ENCODE results near the gene EFL1.
"Not testable (repeated sequence)": the region's sequence is repeated elsewhere in the genome, so short reads cannot be mapped to it uniquely, and the experiment has no call there.

The EFL1 gene

DNA sequence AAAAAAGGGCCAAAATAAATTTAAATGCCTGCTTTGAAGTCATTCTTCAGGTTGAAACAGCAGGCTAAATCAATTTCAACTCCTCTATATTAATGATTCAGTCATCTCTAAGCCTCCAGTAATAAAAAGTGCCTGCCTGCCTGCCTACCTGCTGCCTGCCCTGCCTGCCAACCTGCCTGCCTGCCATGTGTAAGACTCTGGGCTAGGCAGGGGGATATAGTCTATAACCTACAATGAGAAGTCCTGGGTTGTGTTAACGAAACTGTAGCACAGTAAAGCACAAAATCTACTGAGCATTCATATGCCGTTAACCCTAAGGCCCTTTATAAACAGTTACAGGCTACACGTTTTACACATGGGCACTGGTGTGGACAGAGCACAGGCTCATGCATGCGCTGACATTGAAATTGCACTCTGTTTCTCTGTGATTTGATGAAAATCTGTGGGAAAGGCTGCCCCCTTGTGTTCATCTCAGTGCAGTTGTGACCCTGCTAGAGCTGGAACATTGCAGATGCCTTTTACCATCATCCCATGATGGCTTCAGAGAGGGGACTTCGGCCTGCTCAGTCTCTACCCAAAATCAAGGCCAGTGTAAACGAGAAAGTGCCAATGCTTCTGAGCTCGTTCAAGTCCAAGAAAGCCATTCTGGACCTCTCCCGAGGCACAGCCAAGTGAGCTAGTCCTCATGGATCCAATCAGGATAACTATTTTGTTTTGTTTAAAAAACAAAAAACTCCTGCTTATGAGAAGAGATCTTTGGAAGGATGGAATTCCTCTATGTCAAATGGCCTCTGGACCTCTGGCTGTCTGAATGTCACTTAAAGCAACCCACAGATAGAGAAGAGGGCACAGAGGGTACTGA is 64.6 kb downstream of the EFL1 start:
- no peak overlapping the region for H3K4me3 ChIP-seq (ENCODE audit: low read depth, low read length, poor library complexity, severe bottlenecking)
- no peaks in the 10 kb centered on the region for H3K79me2 ChIP-seq (ENCODE audit: insufficient read depth, low read length)
- H3K9ac ChIP-seq (ENCODE audit: low read length): no peak overlapping the region
- no peaks in the 10 kb centered on the region for H3F3A ChIP-seq (ENCODE audit: insufficient read depth, low read length)
- H3K27ac ChIP-seq (ENCODE audit: low read depth, low read length, poor library complexity, severe bottlenecking): no peak overlapping the region
- no peaks in the 10 kb centered on the region for H4K20me1 ChIP-seq (ENCODE audit: insufficient read depth, low read length)
- H3K4me2 ChIP-seq (ENCODE audit: low read length): no peak overlapping the region
- TF ChIP-seq, protein P1, sequence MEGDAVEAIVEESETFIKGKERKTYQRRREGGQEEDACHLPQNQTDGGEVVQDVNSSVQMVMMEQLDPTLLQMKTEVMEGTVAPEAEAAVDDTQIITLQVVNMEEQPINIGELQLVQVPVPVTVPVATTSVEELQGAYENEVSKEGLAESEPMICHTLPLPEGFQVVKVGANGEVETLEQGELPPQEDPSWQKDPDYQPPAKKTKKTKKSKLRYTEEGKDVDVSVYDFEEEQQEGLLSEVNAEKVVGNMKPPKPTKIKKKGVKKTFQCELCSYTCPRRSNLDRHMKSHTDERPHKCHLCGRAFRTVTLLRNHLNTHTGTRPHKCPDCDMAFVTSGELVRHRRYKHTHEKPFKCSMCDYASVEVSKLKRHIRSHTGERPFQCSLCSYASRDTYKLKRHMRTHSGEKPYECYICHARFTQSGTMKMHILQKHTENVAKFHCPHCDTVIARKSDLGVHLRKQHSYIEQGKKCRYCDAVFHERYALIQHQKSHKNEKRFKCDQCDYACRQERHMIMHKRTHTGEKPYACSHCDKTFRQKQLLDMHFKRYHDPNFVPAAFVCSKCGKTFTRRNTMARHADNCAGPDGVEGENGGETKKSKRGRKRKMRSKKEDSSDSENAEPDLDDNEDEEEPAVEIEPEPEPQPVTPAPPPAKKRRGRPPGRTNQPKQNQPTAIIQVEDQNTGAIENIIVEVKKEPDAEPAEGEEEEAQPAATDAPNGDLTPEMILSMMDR (IDR thresholded peaks at IDR 0.05; ENCODE audit: low read length): peak; percentile 75
- no peak for TF ChIP-seq EZH2 (IDR thresholded peaks at IDR 0.05; ENCODE audit: borderline replicate concordance, low read length)
- no peaks in the 10 kb centered on the region for H3K9me3 ChIP-seq (ENCODE audit: low read length)
- no peaks in the 10 kb centered on the region for H3K36me3 ChIP-seq (ENCODE audit: insufficient read depth, low read length)
- H2AFZ ChIP-seq (ENCODE audit: low read length): no peak overlapping the region
- H3K9me2 ChIP-seq (ENCODE audit: low read depth, low read length): no peaks in the 10 kb centered on the region
- H3K4me1 ChIP-seq (ENCODE audit: insufficient read depth, low read length, severe bottlenecking): no peaks in the 10 kb centered on the region
- no peaks in the 10 kb centered on the region for H3K27me3 ChIP-seq (ENCODE audit: insufficient read depth, low read length)

DNA sequence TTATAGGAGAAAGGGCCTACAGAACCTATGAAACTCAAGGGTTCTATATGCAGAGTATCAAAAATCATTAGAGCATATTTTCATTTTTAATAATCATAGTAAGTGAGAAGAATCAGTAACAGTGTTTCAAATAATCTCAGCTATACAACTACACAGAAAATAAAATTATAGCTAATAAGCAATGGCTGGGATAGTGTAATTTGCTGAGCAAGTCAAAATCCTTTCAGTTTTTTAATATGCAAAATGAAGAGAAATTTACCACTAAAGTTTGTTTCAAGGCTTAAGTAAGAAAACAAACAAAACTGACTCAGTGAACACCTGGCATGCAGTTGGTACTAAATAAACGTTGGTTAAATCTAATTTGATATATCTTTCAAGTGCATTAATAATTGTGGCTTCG is 66.2 kb downstream of the EFL1 start:
- H3K9me2 ChIP-seq (ENCODE audit: low read depth, low read length): no peaks in the 10 kb centered on the region
- H3K36me3 ChIP-seq (ENCODE audit: insufficient read depth, low read length): no peaks in the 10 kb centered on the region
- no peaks in the 10 kb centered on the region for H3F3A ChIP-seq (ENCODE audit: insufficient read depth, low read length)
- H3K79me2 ChIP-seq (ENCODE audit: insufficient read depth, low read length): no peaks in the 10 kb centered on the region
- no peak overlapping the region for H3K4me3 ChIP-seq (ENCODE audit: low read depth, low read length, poor library complexity, severe bottlenecking)
- no peaks in the 10 kb centered on the region for H3K27me3 ChIP-seq (ENCODE audit: insufficient read depth, low read length)
- H3K9ac ChIP-seq (ENCODE audit: low read length): no peak overlapping the region
- no peak overlapping the region for H3K27ac ChIP-seq (ENCODE audit: low read depth, low read length, poor library complexity, severe bottlenecking)
- no peaks in the 10 kb centered on the region for H3K4me1 ChIP-seq (ENCODE audit: insufficient read depth, low read length, severe bottlenecking)
- no peak overlapping the region for H2AFZ ChIP-seq (ENCODE audit: low read length)
- H3K9me3 ChIP-seq (ENCODE audit: low read length): no peaks in the 10 kb centered on the region
- no peaks in the 10 kb centered on the region for H4K20me1 ChIP-seq (ENCODE audit: insufficient read depth, low read length)
- TF ChIP-seq, protein P1 (IDR thresholded peaks at IDR 0.05; ENCODE audit: low read length): no peak
- no peak for TF ChIP-seq EZH2 (IDR thresholded peaks at IDR 0.05; ENCODE audit: borderline replicate concordance, low read length)
- H3K4me2 ChIP-seq (ENCODE audit: low read length): no peak overlapping the region

DNA sequence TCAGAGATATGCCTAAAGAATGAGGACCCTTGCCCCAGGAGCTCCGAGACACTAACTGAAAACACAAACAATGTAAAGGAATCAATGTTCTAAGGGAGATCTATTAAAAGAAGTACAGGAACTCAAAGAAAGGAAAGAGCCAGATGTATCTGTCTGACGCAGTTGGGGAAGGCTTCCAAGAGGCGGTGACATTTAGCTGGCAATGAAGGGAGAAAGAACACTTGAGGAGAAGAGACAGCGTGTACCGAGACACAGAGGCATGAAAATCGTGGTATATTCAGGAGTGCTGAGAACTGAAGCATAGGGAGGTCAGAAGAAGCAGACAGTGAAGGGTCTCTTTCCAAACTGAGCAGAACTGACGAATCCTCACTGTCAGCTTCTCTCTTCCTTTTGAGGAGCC is 66.7 kb downstream of the EFL1 start:
- H3K36me3 ChIP-seq (ENCODE audit: insufficient read depth, low read length); H3K79me2 ChIP-seq (ENCODE audit: insufficient read depth, low read length); H3K4me3 ChIP-seq (ENCODE audit: low read depth, low read length, poor library complexity, severe bottlenecking); H3K27me3 ChIP-seq (ENCODE audit: insufficient read depth, low read length); H3F3A ChIP-seq (ENCODE audit: insufficient read depth, low read length); H4K20me1 ChIP-seq (ENCODE audit: insufficient read depth, low read length); H3K9me2 ChIP-seq (ENCODE audit: low read depth, low read length); H3K9ac ChIP-seq (ENCODE audit: low read length); H3K4me1 ChIP-seq (ENCODE audit: insufficient read depth, low read length, severe bottlenecking); H3K4me2 ChIP-seq (ENCODE audit: low read length); H3K9me3 ChIP-seq (ENCODE audit: low read length); H2AFZ ChIP-seq (ENCODE audit: low read length); H3K27ac ChIP-seq (ENCODE audit: low read depth, low read length, poor library complexity, severe bottlenecking): not testable (repeated sequence)

DNA sequence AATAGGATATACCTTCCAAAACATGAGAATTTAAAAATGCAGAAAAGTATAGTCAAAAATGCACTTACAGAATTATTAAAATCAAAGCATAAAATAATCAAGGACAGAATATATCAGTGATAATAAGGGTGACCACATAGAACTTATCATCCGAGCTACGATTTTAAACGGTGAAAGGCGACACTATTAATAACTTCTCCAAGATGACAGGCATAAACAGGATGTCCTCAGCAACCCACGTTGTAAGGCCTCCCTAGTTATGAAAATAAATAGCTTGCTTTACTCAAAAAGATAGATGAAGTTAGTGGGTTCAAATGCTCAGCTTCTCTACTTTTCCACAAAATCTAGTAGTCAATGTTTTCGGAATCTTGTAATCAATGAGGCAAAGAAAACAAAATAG is 68.0 kb downstream of the EFL1 start:
- H3K27ac ChIP-seq (ENCODE audit: low read depth, low read length, poor library complexity, severe bottlenecking); H3F3A ChIP-seq (ENCODE audit: insufficient read depth, low read length): not testable (repeated sequence)

DNA sequence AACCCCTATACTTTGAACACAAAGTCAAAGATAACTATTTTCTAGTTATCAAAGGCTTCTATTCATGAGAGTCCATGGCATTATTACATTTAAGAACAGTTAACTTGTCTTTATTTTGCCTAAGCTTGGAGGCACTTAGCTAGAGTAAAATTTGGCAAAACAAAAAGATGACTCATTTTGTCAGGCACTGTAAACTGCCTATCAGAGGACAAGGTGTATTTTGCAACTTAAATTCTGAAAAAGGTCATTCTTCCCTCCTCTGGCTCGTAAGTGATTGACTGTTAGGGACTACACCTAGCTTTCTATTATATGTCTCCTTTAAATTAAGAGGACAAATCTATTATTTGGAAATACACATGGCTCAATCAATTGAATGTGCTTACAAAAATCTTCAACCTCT is 69.1 kb downstream of the EFL1 start:
- H3K27ac ChIP-seq (ENCODE audit: low read depth, low read length, poor library complexity, severe bottlenecking); H3K9me2 ChIP-seq (ENCODE audit: low read depth, low read length); H3K4me3 ChIP-seq (ENCODE audit: low read depth, low read length, poor library complexity, severe bottlenecking); H3F3A ChIP-seq (ENCODE audit: insufficient read depth, low read length); H3K27me3 ChIP-seq (ENCODE audit: insufficient read depth, low read length); H2AFZ ChIP-seq (ENCODE audit: low read length); H3K9ac ChIP-seq (ENCODE audit: low read length); H3K4me1 ChIP-seq (ENCODE audit: insufficient read depth, low read length, severe bottlenecking); H3K4me2 ChIP-seq (ENCODE audit: low read length); H3K36me3 ChIP-seq (ENCODE audit: insufficient read depth, low read length); H4K20me1 ChIP-seq (ENCODE audit: insufficient read depth, low read length); H3K79me2 ChIP-seq (ENCODE audit: insufficient read depth, low read length); H3K9me3 ChIP-seq (ENCODE audit: low read length): not testable (repeated sequence)

More for the DNA sequence above, 68.0 kb downstream of the EFL1 start:
- H3K9me2 ChIP-seq (ENCODE audit: low read depth, low read length); H3K4me3 ChIP-seq (ENCODE audit: low read depth, low read length, poor library complexity, severe bottlenecking); H2AFZ ChIP-seq (ENCODE audit: low read length); H3K9ac ChIP-seq (ENCODE audit: low read length); H3K27me3 ChIP-seq (ENCODE audit: insufficient read depth, low read length); H3K4me1 ChIP-seq (ENCODE audit: insufficient read depth, low read length, severe bottlenecking); H3K9me3 ChIP-seq (ENCODE audit: low read length); H4K20me1 ChIP-seq (ENCODE audit: insufficient read depth, low read length); H3K4me2 ChIP-seq (ENCODE audit: low read length); H3K36me3 ChIP-seq (ENCODE audit: insufficient read depth, low read length); H3K79me2 ChIP-seq (ENCODE audit: insufficient read depth, low read length): not testable (repeated sequence)

DNA sequence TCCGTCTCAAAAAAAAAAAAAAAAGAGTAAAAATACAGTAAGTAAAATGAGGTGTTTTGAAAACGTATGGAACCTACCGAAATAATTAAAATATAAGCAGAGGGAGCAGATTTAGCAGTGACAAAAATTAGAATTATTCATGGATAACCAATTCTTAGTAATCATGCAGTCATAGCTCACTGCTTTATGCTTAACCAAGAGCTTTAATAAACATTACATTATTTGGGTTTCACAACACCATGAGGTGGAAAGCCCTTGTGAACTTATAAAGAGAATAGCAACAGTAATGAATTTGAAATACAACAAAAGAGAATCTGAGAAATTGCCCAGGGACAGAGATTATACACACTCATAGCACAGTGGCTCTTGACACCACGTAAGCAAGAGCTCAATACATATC is 70.1 kb downstream of the EFL1 start:
- H3K36me3 ChIP-seq (ENCODE audit: insufficient read depth, low read length); H3K9me3 ChIP-seq (ENCODE audit: low read length); H3K79me2 ChIP-seq (ENCODE audit: insufficient read depth, low read length); H3K9ac ChIP-seq (ENCODE audit: low read length); H3K9me2 ChIP-seq (ENCODE audit: low read depth, low read length); H2AFZ ChIP-seq (ENCODE audit: low read length); H3K4me3 ChIP-seq (ENCODE audit: low read depth, low read length, poor library complexity, severe bottlenecking); H3K4me2 ChIP-seq (ENCODE audit: low read length); H3K27me3 ChIP-seq (ENCODE audit: insufficient read depth, low read length); H3K4me1 ChIP-seq (ENCODE audit: insufficient read depth, low read length, severe bottlenecking); H4K20me1 ChIP-seq (ENCODE audit: insufficient read depth, low read length); H3K27ac ChIP-seq (ENCODE audit: low read depth, low read length, poor library complexity, severe bottlenecking); H3F3A ChIP-seq (ENCODE audit: insufficient read depth, low read length): not testable (repeated sequence)

Measured in OCI-LY1 (cell line).